ENCODE data around the gene SETD2.
"Not testable (repeated sequence)": the region's sequence is repeated elsewhere in the genome, so short reads cannot be mapped to it uniquely, and the experiment has no call there.

DNA sequence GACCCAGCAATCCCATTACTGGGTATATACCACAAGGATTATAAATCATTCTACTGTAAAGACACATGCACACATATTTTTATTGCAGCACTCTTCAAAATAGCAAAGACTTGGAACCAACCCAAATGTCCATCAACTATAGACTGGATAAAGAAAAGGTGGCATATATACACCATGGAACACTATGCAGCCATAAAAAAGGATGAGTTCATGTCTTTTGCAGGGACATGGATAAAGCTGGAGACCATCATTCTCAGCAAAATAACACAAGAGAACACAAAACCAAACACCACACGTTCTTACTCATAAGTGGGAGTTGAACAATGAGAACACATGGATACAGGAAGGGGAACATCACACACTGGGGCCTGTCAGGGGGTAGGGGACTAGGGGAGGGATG is 137.5 kb downstream of the SETD2 start:
- TF ChIP-seq, protein P1, sequence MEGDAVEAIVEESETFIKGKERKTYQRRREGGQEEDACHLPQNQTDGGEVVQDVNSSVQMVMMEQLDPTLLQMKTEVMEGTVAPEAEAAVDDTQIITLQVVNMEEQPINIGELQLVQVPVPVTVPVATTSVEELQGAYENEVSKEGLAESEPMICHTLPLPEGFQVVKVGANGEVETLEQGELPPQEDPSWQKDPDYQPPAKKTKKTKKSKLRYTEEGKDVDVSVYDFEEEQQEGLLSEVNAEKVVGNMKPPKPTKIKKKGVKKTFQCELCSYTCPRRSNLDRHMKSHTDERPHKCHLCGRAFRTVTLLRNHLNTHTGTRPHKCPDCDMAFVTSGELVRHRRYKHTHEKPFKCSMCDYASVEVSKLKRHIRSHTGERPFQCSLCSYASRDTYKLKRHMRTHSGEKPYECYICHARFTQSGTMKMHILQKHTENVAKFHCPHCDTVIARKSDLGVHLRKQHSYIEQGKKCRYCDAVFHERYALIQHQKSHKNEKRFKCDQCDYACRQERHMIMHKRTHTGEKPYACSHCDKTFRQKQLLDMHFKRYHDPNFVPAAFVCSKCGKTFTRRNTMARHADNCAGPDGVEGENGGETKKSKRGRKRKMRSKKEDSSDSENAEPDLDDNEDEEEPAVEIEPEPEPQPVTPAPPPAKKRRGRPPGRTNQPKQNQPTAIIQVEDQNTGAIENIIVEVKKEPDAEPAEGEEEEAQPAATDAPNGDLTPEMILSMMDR (IDR thresholded peaks at IDR 0.05) = not testable (repeated sequence)
- not testable (repeated sequence) for TF ChIP-seq POLR2A (IDR thresholded peaks at IDR 0.05)

Measured in lower leg skin (tissue), 3 donors.